Measurements from ENCODE around the gene HAPSTR1.

GRCh38 chr16:9075299-9076071 is 16.0 kb upstream of the HAPSTR1 start:
- TF ChIP-seq, protein P1, sequence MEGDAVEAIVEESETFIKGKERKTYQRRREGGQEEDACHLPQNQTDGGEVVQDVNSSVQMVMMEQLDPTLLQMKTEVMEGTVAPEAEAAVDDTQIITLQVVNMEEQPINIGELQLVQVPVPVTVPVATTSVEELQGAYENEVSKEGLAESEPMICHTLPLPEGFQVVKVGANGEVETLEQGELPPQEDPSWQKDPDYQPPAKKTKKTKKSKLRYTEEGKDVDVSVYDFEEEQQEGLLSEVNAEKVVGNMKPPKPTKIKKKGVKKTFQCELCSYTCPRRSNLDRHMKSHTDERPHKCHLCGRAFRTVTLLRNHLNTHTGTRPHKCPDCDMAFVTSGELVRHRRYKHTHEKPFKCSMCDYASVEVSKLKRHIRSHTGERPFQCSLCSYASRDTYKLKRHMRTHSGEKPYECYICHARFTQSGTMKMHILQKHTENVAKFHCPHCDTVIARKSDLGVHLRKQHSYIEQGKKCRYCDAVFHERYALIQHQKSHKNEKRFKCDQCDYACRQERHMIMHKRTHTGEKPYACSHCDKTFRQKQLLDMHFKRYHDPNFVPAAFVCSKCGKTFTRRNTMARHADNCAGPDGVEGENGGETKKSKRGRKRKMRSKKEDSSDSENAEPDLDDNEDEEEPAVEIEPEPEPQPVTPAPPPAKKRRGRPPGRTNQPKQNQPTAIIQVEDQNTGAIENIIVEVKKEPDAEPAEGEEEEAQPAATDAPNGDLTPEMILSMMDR (IDR thresholded peaks at IDR 0.05) = no peak
- TF ChIP-seq ELF1 (IDR thresholded peaks at IDR 0.05) = no peak
- TF ChIP-seq CHD2 (IDR thresholded peaks at IDR 0.05; ENCODE audit: low read length, partially characterized antibody) = no peak
- TF ChIP-seq TAF1 (IDR thresholded peaks at IDR 0.05; ENCODE audit: borderline replicate concordance, low read depth, low read length) = no peak
